ENCODE measurements around the gene YIPF1. TPM values are rescaled to one million over a fixed set of nuclear protein-coding genes. Genes with fewer than 3 reads are reported as not detected.

Gene YIPF1
- total and polyA plus RNA-seq, 10 of the 15 experiments (the other 5 are each of a cell fraction or from before 2014, with no cell fraction given): 13.0 to 36.0 (median 20.3) TPM

DNA sequence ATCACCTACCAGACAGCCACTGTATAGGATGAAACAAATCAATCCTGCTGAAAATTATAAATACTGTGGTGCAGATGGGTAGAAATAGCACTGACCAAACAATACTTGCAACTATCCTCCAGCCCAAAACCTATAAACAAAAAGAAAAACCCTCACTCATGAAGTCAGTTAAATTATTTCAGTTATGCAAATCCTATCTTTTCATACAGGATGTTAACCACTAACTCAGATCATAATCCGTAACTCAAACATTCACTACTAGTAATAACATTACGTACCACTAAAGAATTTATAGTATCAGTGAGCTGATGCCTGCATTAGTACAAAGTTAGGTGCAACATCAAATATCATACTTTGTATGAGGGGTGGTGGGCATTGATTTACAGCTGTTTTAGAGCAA lies 54.1 kb downstream of the YIPF1 start:
- POLR2A ChIA-PET: interaction anchor here (0.6 to 3.9 kb wide), 6 partner anchors 9 to 218 kb away, joined by 3 to 16 read pairs (median 8); partner anchors contain the start of genes IFT25, TCEANC2, TMEM59 and YIPF1
- intact Hi-C loops (cut with micrococcal nuclease; ENCODE audit: unreplicated experiment): loop anchor here (5.0 kb wide), 1 partner anchor 217 kb away; the partner anchor contains the start of genes TCEANC2 and TMEM59
- Histone ChIP-seq H3K9ac (ENCODE audit: control insufficient read depth, insufficient read depth, low read length) (no peak overlapping the region), H3K4me3 (peak overlapping the region; percentile 88), H3K27ac (ENCODE audit: control insufficient read depth, insufficient read depth) (peak overlapping the region; percentile 49), H3K27me3 (replicated peaks in 1 of 2; ENCODE audit: control insufficient read depth in 2 of 2, insufficient read depth in 2 of 2, low read length in 1 of 2) (no peaks in the 10 kb centered on the region), H3K36me3 (ENCODE audit: control insufficient read depth in 2 of 2, insufficient read depth in 2 of 2, low read length in 1 of 2) (peaks cover 0 to 4% of the 10 kb centered on the region in 2 experiments; a peak in 3 of 4 replicates), H4K20me1 (ENCODE audit: control insufficient read depth, insufficient read depth) (no peaks in the 10 kb centered on the region), H3K4me1 (ENCODE audit: control insufficient read depth, insufficient read depth, low read length) (peaks cover 7% of the 10 kb centered on the region; the same call in 1 of the 2 replicates), H3K9me3 (replicated peaks; ENCODE audit: control insufficient read depth, insufficient read depth, low read length) (no peaks in the 10 kb centered on the region), H3K4me2 (ENCODE audit: control insufficient read depth, insufficient read depth) (peak overlapping the region; percentile 80), H2AFZ (ENCODE audit: control insufficient read depth, low read depth, low read length) (no peak overlapping the region), H3K79me2 (ENCODE audit: control insufficient read depth, insufficient read depth, low read length) (peaks cover 63% of the 10 kb centered on the region)
- no TSS peak for BruUV-seq (replicated peaks)
- peak; percentile 49; the same call in 1 of the 2 replicates for TF ChIP-seq RUNX3 (IDR thresholded peaks at IDR 0.05; ENCODE audit: low read length)
- no peak for TF ChIP-seq CREM (IDR thresholded peaks at IDR 0.05; ENCODE audit: low read depth)
- 0 out of 3 replicates have a peak, but pooled peaks have one; percentile 69 for TF ChIP-seq POU2F2 (IDR thresholded peaks at IDR 0.05; ENCODE audit: borderline replicate concordance, low read depth, low read length)
- no peak for DNase-seq (ENCODE audit: low read depth, low spot score)
- CTCF ChIA-PET: interaction anchor here (1.1 to 1.4 kb wide), 4 partner anchors 13 to 111 kb away, joined by 3 read pairs; partner anchors contain the start of gene IFT25
- in situ Hi-C loops (cut with MboI): no loop called here
- SMC1A ChIA-PET (ENCODE audit: uncharacterized antibody, unreplicated experiment): interaction anchor here (0.6 to 3.6 kb wide), 9 partner anchors 8 to 216 kb away, joined by 3 to 18 read pairs (median 4); no protein-coding TSS in a partner anchor
- RAD21 ChIA-PET (ENCODE audit: unreplicated experiment): interaction anchor here (0.8 kb wide), 1 partner anchor 426 kb away, joined by 3 read pairs; no protein-coding TSS in a partner anchor
- FAIRE-seq: no peak
- 3% methylated on average over 2 of the region's 2 CpGs for WGBS (ENCODE audit: insufficient coverage, insufficient replicate concordance, low lambda C conversion rate, missing lambda C conversion rate)
- no peak for ATAC-seq

DNA sequence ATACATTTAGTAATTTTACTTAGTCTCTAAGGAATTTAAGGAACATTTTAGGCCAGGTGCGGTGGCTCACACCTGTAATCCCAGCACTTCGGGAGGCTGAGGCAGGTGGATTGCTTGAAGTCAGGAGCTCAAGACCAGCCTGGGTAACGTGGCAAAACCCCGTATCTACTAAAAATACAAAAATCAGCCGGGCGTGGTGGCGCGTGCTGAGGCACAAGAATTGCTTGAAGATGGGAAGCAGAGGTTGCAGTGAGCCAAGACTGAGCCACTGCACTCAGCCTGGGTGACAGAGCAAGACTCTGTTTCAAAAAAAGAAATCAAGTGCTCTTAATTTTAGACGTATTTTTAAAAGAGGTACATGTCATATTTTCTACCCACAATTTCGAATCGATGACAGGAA lies 54.8 kb downstream of the YIPF1 start:
- 5% methylated on average over 11 of the region's 11 CpGs for WGBS (ENCODE audit: insufficient coverage, insufficient replicate concordance, low lambda C conversion rate, missing lambda C conversion rate)
- peaks cover 0 to 4% of the 10 kb centered on the region in 2 experiments; a peak in 3 of 4 replicates for H3K36me3 ChIP-seq (ENCODE audit: control insufficient read depth in 2 of 2, insufficient read depth in 2 of 2, low read length in 1 of 2)
- peak overlapping the region; percentile 18; the same call in 1 of the 2 replicates for H3K9ac ChIP-seq (ENCODE audit: control insufficient read depth, insufficient read depth, low read length)
- H4K20me1 ChIP-seq (ENCODE audit: control insufficient read depth, insufficient read depth): no peaks in the 10 kb centered on the region
- ATAC-seq (peak; percentile 2; the same call in 1 of the 3 replicates), DNase-seq (ENCODE audit: low read depth, low spot score) (no peak), FAIRE-seq (no peak)
- peaks cover 63% of the 10 kb centered on the region for H3K79me2 ChIP-seq (ENCODE audit: control insufficient read depth, insufficient read depth, low read length)
- peak overlapping the region; percentile 49 for H3K27ac ChIP-seq (ENCODE audit: control insufficient read depth, insufficient read depth)
- intact Hi-C loops (cut with micrococcal nuclease; ENCODE audit: unreplicated experiment): loop anchor here (5.0 kb wide), 1 partner anchor 218 kb away; the partner anchor contains the start of genes TCEANC2 and TMEM59
- peak overlapping the region; percentile 88 for H3K4me3 ChIP-seq
- ChIA-PET POLR2A (interaction anchor here (1.3 to 3.9 kb wide), 6 partner anchors 9 to 219 kb away, joined by 3 to 16 read pairs (median 6); partner anchors contain the start of genes IFT25, TCEANC2, TMEM59 and YIPF1), SMC1A (ENCODE audit: uncharacterized antibody, unreplicated experiment) (interaction anchor here (0.7 to 3.6 kb wide), 8 partner anchors 9 to 125 kb away, joined by 3 to 18 read pairs (median 4); no protein-coding TSS in a partner anchor), RAD21 (ENCODE audit: unreplicated experiment) (interaction anchor here (1.0 kb wide), 1 partner anchor 124 kb away, joined by 4 read pairs; no protein-coding TSS in a partner anchor), CTCF (interaction anchor here (1.0 to 3.2 kb wide), 5 partner anchors 24 to 837 kb away, joined by 3 to 11 read pairs (median 3); partner anchors contain the start of gene IFT25)
- peak overlapping the region; percentile 30; the same call in 1 of the 2 replicates for H2AFZ ChIP-seq (ENCODE audit: control insufficient read depth, low read depth, low read length)
- H3K27me3 ChIP-seq (replicated peaks in 1 of 2; ENCODE audit: control insufficient read depth in 2 of 2, insufficient read depth in 2 of 2, low read length in 1 of 2): no peaks in the 10 kb centered on the region
- no peaks in the 10 kb centered on the region for H3K9me3 ChIP-seq (replicated peaks; ENCODE audit: control insufficient read depth, insufficient read depth, low read length)
- peak overlapping the region; percentile 80 for H3K4me2 ChIP-seq (ENCODE audit: control insufficient read depth, insufficient read depth)
- in situ Hi-C loops (cut with MboI): no loop called here
- no TSS peak for BruUV-seq (replicated peaks)
- peaks cover 7% of the 10 kb centered on the region; the same call in 1 of the 2 replicates for H3K4me1 ChIP-seq (ENCODE audit: control insufficient read depth, insufficient read depth, low read length)
- TF ChIP-seq MYC (IDR thresholded peaks at IDR 0.05; ENCODE audit: insufficient read depth, insufficient read length, insufficient replicate concordance, low read length, severe bottlenecking): no peak
- TF ChIP-seq KLF5 (IDR thresholded peaks at IDR 0.05; ENCODE audit: partially characterized antibody): no peak
- no peak for TF ChIP-seq CHD1 (IDR thresholded peaks at IDR 0.05; ENCODE audit: low read depth, low read length)
- TF ChIP-seq CHD4 (IDR thresholded peaks at IDR 0.05): no peak
- TF ChIP-seq NFYA (IDR thresholded peaks at IDR 0.05; ENCODE audit: borderline replicate concordance, low read depth, low read length): no peak
- TF ChIP-seq, protein P1, sequence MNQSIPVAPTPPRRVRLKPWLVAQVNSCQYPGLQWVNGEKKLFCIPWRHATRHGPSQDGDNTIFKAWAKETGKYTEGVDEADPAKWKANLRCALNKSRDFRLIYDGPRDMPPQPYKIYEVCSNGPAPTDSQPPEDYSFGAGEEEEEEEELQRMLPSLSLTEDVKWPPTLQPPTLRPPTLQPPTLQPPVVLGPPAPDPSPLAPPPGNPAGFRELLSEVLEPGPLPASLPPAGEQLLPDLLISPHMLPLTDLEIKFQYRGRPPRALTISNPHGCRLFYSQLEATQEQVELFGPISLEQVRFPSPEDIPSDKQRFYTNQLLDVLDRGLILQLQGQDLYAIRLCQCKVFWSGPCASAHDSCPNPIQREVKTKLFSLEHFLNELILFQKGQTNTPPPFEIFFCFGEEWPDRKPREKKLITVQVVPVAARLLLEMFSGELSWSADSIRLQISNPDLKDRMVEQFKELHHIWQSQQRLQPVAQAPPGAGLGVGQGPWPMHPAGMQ (IDR thresholded peaks at IDR 0.05; ENCODE audit: borderline replicate concordance): no peak
- TF ChIP-seq RELA (IDR thresholded peaks at IDR 0.05; ENCODE audit: borderline replicate concordance, partially characterized antibody): no peak
- no peak for TF ChIP-seq NFYB (IDR thresholded peaks at IDR 0.05; ENCODE audit: insufficient read depth, low read depth, low read length)
- 0 out of 2 replicates have a peak, but pooled peaks have one; percentile 6 for TF ChIP-seq RAD51 (IDR thresholded peaks at IDR 0.05)
- TF ChIP-seq ETV6 (conservative IDR thresholded peaks at IDR 0.05 in 1 of 2, IDR thresholded peaks at IDR 0.05 in 1 of 2; ENCODE audit: borderline replicate concordance in 1 of 2, low read depth in 1 of 2): no peak
- TF ChIP-seq RUNX3 (IDR thresholded peaks at IDR 0.05; ENCODE audit: low read length): 0 out of 2 replicates have a peak, but pooled peaks have one; percentile 13
